ENCODE results near the gene ABHD5. TPM values are rescaled to one million over a fixed set of nuclear protein-coding genes. Genes with fewer than 3 reads are reported as not detected.

ABHD5 gene
- total and polyA plus RNA-seq, 10 of the 15 experiments (the other 5 are each of a cell fraction or from before 2014, with no cell fraction given): 5.5 to 24.4 (median 9.5) TPM

- WGBS (ENCODE audit: insufficient coverage, insufficient replicate concordance, low lambda C conversion rate, missing lambda C conversion rate): 98% methylated on average over 4 of the region's 4 CpGs
- Histone ChIP-seq H3K4me1 (ENCODE audit: control insufficient read depth, insufficient read depth, low read length) (no peaks in the 10 kb centered on the region), H3K27ac (ENCODE audit: control insufficient read depth, insufficient read depth) (no peak overlapping the region), H2AFZ (ENCODE audit: control insufficient read depth, low read depth, low read length) (no peak overlapping the region), H3K9me3 (replicated peaks; ENCODE audit: control insufficient read depth, insufficient read depth, low read length) (no peaks in the 10 kb centered on the region), H3K36me3 (ENCODE audit: control insufficient read depth in 2 of 2, insufficient read depth in 2 of 2, low read length in 1 of 2) (no peaks in the 10 kb centered on the region; a peak in 1 of 4 replicates), H3K27me3 (replicated peaks in 1 of 2; ENCODE audit: control insufficient read depth in 2 of 2, insufficient read depth in 2 of 2, low read length in 1 of 2) (no peaks in the 10 kb centered on the region), H4K20me1 (ENCODE audit: control insufficient read depth, insufficient read depth) (no peaks in the 10 kb centered on the region), H3K4me3 (no peak overlapping the region), H3K79me2 (ENCODE audit: control insufficient read depth, insufficient read depth, low read length) (no peaks in the 10 kb centered on the region), H3K4me2 (ENCODE audit: control insufficient read depth, insufficient read depth) (no peak overlapping the region), H3K9ac (ENCODE audit: control insufficient read depth, insufficient read depth, low read length) (no peak overlapping the region)
- TF ChIP-seq TCF3 (IDR thresholded peaks at IDR 0.05; ENCODE audit: borderline replicate concordance, insufficient read depth, low read depth, low read length) (no peak), RUNX3 (IDR thresholded peaks at IDR 0.05; ENCODE audit: low read length) (no peak), NR2F1 (conservative IDR thresholded peaks at IDR 0.05) (no peak), SIN3A (IDR thresholded peaks at IDR 0.05; ENCODE audit: low read depth, low read length) (no peak), MXI1 (IDR thresholded peaks at IDR 0.05; ENCODE audit: low read depth, low read length) (no peak), HDAC2 (IDR thresholded peaks at IDR 0.05) (no peak), SIX5 (IDR thresholded peaks at IDR 0.05; ENCODE audit: low read depth, low read length, severe bottlenecking) (no peak), ZNF274 (IDR thresholded peaks at IDR 0.05; ENCODE audit: insufficient read depth, insufficient read length) (no peak), YBX1 (IDR thresholded peaks at IDR 0.05) (no peak), RFX5 (IDR thresholded peaks at IDR 0.05; ENCODE audit: low read depth, low read length) (no peak)
- in situ Hi-C loops (cut with MboI) (no loop called here), intact Hi-C loops (cut with micrococcal nuclease; ENCODE audit: unreplicated experiment) (no loop called here)
- no peak for FAIRE-seq
- CTCF ChIA-PET: interaction anchor here (1.5 kb wide), 1 partner anchor 42 kb away, joined by 3 read pairs; no protein-coding TSS in a partner anchor
- RAD21 ChIA-PET (ENCODE audit: unreplicated experiment): no interaction called here
- SMC1A ChIA-PET (ENCODE audit: uncharacterized antibody, unreplicated experiment): no interaction called here
- POLR2A ChIA-PET: no interaction called here
- BruUV-seq (replicated peaks): no TSS peak
- no peak for DNase-seq (ENCODE audit: low read depth, low spot score)
- no peak for ATAC-seq
Observed at GRCh38 chr3:43726521-43726920, 35.8 kb downstream of the ABHD5 start.

- CTCF ChIA-PET: no interaction called here
- RAD21 ChIA-PET (ENCODE audit: unreplicated experiment): no interaction called here
- no peaks in the 10 kb centered on the region for H3K79me2 ChIP-seq (ENCODE audit: control insufficient read depth, insufficient read depth, low read length)
- no peaks in the 10 kb centered on the region for H3K4me1 ChIP-seq (ENCODE audit: control insufficient read depth, insufficient read depth, low read length)
- H2AFZ ChIP-seq (ENCODE audit: control insufficient read depth, low read depth, low read length): no peak overlapping the region
- POLR2A ChIA-PET: no interaction called here
- no peak for ATAC-seq
- no peak overlapping the region for H3K27ac ChIP-seq (ENCODE audit: control insufficient read depth, insufficient read depth)
- SMC1A ChIA-PET (ENCODE audit: uncharacterized antibody, unreplicated experiment): no interaction called here
- in situ Hi-C loops (cut with MboI): no loop called here
- no peak for FAIRE-seq
- H3K9ac ChIP-seq (ENCODE audit: control insufficient read depth, insufficient read depth, low read length): no peak overlapping the region
- BruUV-seq (replicated peaks): no TSS peak
- no peak for TF ChIP-seq SIX5 (IDR thresholded peaks at IDR 0.05; ENCODE audit: low read depth, low read length, severe bottlenecking)
- no peak for TF ChIP-seq ETV6 (conservative IDR thresholded peaks at IDR 0.05 in 1 of 2, IDR thresholded peaks at IDR 0.05 in 1 of 2; ENCODE audit: borderline replicate concordance in 1 of 2, low read depth in 1 of 2)
- no peak for TF ChIP-seq FOXK2 (IDR thresholded peaks at IDR 0.05)
- no peak for TF ChIP-seq ZNF274 (IDR thresholded peaks at IDR 0.05; ENCODE audit: insufficient read depth, insufficient read length)
- TF ChIP-seq ASH2L (IDR thresholded peaks at IDR 0.05; ENCODE audit: borderline replicate concordance, low read depth): no peak
- no peak for TF ChIP-seq STAT3 (IDR thresholded peaks at IDR 0.05; ENCODE audit: low read depth, low read length)
- TF ChIP-seq FOS (IDR thresholded peaks at IDR 0.05; ENCODE audit: borderline replicate concordance, extremely low read depth, insufficient read length): no peak
- no peak for TF ChIP-seq BCL11A (IDR thresholded peaks at IDR 0.05; ENCODE audit: low read depth, low read length)
- no peak for TF ChIP-seq STAT1 (conservative IDR thresholded peaks at IDR 0.05)
- no peaks in the 10 kb centered on the region; a peak in 1 of 4 replicates for H3K36me3 ChIP-seq (ENCODE audit: control insufficient read depth in 2 of 2, insufficient read depth in 2 of 2, low read length in 1 of 2)
- intact Hi-C loops (cut with micrococcal nuclease; ENCODE audit: unreplicated experiment): no loop called here
- no peaks in the 10 kb centered on the region for H4K20me1 ChIP-seq (ENCODE audit: control insufficient read depth, insufficient read depth)
- no peak for DNase-seq (ENCODE audit: low read depth, low spot score)
- 95% methylated on average over 3 of the region's 3 CpGs for WGBS (ENCODE audit: insufficient coverage, insufficient replicate concordance, low lambda C conversion rate, missing lambda C conversion rate)
- H3K4me3 ChIP-seq: no peak overlapping the region
- no peaks in the 10 kb centered on the region for H3K9me3 ChIP-seq (replicated peaks; ENCODE audit: control insufficient read depth, insufficient read depth, low read length)
- no peaks in the 10 kb centered on the region for H3K27me3 ChIP-seq (replicated peaks in 1 of 2; ENCODE audit: control insufficient read depth in 2 of 2, insufficient read depth in 2 of 2, low read length in 1 of 2)
- H3K4me2 ChIP-seq (ENCODE audit: control insufficient read depth, insufficient read depth): no peak overlapping the region
Observed at GRCh38 chr3:43727930-43728329, 37.2 kb downstream of the ABHD5 start.

All from GM12878 (cell line).